Esophagus muscularis mucosa (tissue), 4 donors: Measurements from ENCODE around the gene GBF1. TPM values are rescaled to one million over a fixed set of nuclear protein-coding genes. Genes with fewer than 3 reads are reported as not detected.
"Not testable (repeated sequence)": the region's sequence is repeated elsewhere in the genome, so short reads cannot be mapped to it uniquely, and the experiment has no call there.

Experiments
- DNase-seq: peaks from one replicate; pipeline ENCODE4 v3.0.0-alpha.2; 2017; ENCODE audit errors: extremely low spot score
- H3K27ac ChIP-seq, 4 donors: fragments of 200-600 bp; sonication (generic); replicated peaks in 1 of 4; 1 replicate in 3 of 4; 2 replicates in 1 of 4; pipeline ENCODE4 v1.5.1; 2016 to 2019; ENCODE audit warnings: mild to moderate bottlenecking in 1 of 4
- H3K27me3 ChIP-seq, 4 donors: fragments of 200-600 bp; sonication (generic); one replicate each; pipeline versions ENCODE4 v1.5.1 to v1.6.0; 2016 to 2019
- H3K36me3 ChIP-seq, 4 donors: fragments of 200-600 bp; sonication (generic); one replicate each; pipeline ENCODE4 v1.5.1; 2016 to 2019
- H3K4me1 ChIP-seq, 4 donors: fragments of 200-600 bp; sonication (generic); one replicate each; pipeline ENCODE4 v1.5.1; 2016 to 2019
- H3K4me3 ChIP-seq, 4 donors: fragments of 200-600 bp; sonication (generic); 1 replicate in 2 of 4; 2 replicates in 2 of 4; pipeline ENCODE4 v1.5.1; 2016 to 2019; ENCODE audit warnings: mild to moderate bottlenecking in 4 of 4, moderate library complexity in 1 of 4
- H3K9me3 ChIP-seq, 4 donors: fragments of 200-600 bp; sonication (generic); 1 replicate in 3 of 4; 2 replicates in 1 of 4; pipeline ENCODE4 v1.5.1; 2016 to 2019
- EP300 ChIP-seq: sonication (generic); formaldehyde crosslinking; IDR thresholded peaks from one replicate; pipeline ENCODE4 v1.6.1; 2017; ENCODE audit warnings: antibody characterized with exemption
- POLR2A ChIP-seq: fragments of 450-650 bp; IDR thresholded peaks from one replicate; pipeline ENCODE4 v1.6.1; 2017; ENCODE audit warnings: antibody characterized with exemption, moderate library complexity, mild to moderate bottlenecking, low read depth
- POLR2AphosphoS5 ChIP-seq, 2 donors: sonication (generic); formaldehyde crosslinking; IDR thresholded peaks; one replicate each; pipeline ENCODE4 v1.6.1; 2017; ENCODE audit warnings: antibody characterized with exemption in 2 of 2
- WGBS: methylation state at CpG from one replicate; pipeline ENCODE4 v1.1.5; 2018; 5-methylcytosine and 5-hydroxymethylcytosine counted together
- intact Hi-C: fragments of 100-400 bp; cut with DNase I; formaldehyde crosslinking; loops from one replicate; pipeline ENCODE4 v1.15.1; 2023
- total RNA-seq, 4 donors: library from RNA; depleted of rRNA; stranded (reverse); fragments of >200 nt; gene quantifications; one replicate each; pipeline versions ENCODE4 v1.1.0 to v1.2.1, GENCODE V29; 2016
- TF ChIP-seq, protein P1 (sequence below), 3 experiments: fragments of 200-600 bp in 2 of 3; fragments of 450-650 bp in 1 of 3; sonication (generic) in 2 of 3; IDR thresholded peaks; one replicate each; pipeline ENCODE4 v1.5.1; 2017 to 2019; ENCODE audit warnings: antibody characterized with exemption in 3 of 3, mild to moderate bottlenecking in 2 of 3, moderate library complexity in 1 of 3

Gene GBF1
- total RNA-seq, 4 donors from 2014 or later = 33.1 to 52.4 (median 40.0) TPM

DNA sequence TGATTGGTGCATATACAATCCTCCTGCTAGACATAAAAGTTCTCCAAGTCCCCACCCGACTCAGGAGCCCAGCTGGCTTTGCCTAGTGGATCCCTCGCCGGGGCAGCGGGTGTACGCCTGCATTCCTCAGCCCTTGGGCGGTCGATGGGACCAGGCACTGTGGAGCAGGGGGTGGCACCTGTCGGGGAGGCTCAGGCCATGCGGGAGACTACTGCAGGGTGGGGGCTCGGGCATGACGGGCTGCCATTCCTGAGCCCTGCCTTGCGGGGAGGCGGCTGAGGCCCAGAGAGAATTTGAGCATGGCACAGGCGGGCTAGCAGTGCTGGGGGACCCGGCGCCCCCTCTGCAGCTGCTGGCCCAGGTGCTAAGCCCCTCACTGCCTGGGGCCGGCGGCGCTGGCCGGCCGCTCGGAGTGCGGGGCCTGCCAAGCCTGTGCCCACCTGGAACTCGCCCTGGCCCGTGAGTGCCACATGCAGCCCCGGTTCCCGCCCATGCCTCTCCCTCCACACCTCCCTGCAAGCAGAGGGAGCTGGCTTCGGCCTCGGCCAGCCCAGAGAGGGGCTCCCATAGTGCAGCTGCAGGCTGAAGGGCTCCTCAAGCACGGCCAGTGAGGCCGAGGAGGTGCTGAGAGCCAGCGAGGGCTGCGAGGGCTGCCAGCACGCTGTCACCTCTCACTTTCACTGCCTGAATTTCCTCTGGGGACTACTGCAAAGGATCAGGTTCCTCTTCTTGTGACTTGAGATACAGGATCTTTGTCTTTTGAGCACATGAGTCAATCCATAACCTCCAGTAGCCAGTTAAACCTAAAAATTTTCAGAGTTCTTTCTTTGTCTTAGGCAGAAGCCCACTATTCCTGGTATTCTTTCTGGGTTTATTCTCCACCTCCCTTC, 44.3 kb upstream of the GBF1 start:
- Histone ChIP-seq H3K4me1 (no peaks in the 10 kb centered on the region), H3K27me3 (peaks cover 0 to 7% (median 0%) of the 10 kb centered on the region in 4 donors), H3K36me3 (no peaks in the 10 kb centered on the region), H3K4me3 (no peak overlapping the region), H3K9me3 (peaks cover 0 to 9% (median 4%) of the 10 kb centered on the region in 4 donors), H3K27ac (no peak overlapping the region)
- 87% methylated on average over 14 of the region's 34 CpGs for WGBS
- intact Hi-C loops = no loop called here
- TF ChIP-seq POLR2A (no peak), EP300 (no peak), POLR2AphosphoS5 (IDR thresholded peaks at IDR 0.05) (no peak)
- TF ChIP-seq, protein P1, sequence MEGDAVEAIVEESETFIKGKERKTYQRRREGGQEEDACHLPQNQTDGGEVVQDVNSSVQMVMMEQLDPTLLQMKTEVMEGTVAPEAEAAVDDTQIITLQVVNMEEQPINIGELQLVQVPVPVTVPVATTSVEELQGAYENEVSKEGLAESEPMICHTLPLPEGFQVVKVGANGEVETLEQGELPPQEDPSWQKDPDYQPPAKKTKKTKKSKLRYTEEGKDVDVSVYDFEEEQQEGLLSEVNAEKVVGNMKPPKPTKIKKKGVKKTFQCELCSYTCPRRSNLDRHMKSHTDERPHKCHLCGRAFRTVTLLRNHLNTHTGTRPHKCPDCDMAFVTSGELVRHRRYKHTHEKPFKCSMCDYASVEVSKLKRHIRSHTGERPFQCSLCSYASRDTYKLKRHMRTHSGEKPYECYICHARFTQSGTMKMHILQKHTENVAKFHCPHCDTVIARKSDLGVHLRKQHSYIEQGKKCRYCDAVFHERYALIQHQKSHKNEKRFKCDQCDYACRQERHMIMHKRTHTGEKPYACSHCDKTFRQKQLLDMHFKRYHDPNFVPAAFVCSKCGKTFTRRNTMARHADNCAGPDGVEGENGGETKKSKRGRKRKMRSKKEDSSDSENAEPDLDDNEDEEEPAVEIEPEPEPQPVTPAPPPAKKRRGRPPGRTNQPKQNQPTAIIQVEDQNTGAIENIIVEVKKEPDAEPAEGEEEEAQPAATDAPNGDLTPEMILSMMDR (IDR thresholded peaks at IDR 0.05) = no peak
- no peak for DNase-seq

GRCh38 chr10:102202386-102202785, 42.9 kb upstream of the GBF1 start:
- no peak for DNase-seq
- H3K36me3 ChIP-seq = no peaks in the 10 kb centered on the region
- intact Hi-C loops = no loop called here
- peaks cover 0 to 7% (median 0%) of the 10 kb centered on the region in 4 donors for H3K27me3 ChIP-seq
- H3K4me1 ChIP-seq = no peaks in the 10 kb centered on the region
- H3K27ac ChIP-seq = no peak overlapping the region
- TF ChIP-seq EP300 (no peak), POLR2AphosphoS5 (IDR thresholded peaks at IDR 0.05) (no peak), POLR2A (no peak)
- TF ChIP-seq, protein P1 (IDR thresholded peaks at IDR 0.05) = no peak
- peaks cover 0 to 9% (median 4%) of the 10 kb centered on the region in 4 donors for H3K9me3 ChIP-seq
- WGBS = 82% methylated on average over 1 of the region's 1 CpG
- H3K4me3 ChIP-seq = no peak overlapping the region

DNA sequence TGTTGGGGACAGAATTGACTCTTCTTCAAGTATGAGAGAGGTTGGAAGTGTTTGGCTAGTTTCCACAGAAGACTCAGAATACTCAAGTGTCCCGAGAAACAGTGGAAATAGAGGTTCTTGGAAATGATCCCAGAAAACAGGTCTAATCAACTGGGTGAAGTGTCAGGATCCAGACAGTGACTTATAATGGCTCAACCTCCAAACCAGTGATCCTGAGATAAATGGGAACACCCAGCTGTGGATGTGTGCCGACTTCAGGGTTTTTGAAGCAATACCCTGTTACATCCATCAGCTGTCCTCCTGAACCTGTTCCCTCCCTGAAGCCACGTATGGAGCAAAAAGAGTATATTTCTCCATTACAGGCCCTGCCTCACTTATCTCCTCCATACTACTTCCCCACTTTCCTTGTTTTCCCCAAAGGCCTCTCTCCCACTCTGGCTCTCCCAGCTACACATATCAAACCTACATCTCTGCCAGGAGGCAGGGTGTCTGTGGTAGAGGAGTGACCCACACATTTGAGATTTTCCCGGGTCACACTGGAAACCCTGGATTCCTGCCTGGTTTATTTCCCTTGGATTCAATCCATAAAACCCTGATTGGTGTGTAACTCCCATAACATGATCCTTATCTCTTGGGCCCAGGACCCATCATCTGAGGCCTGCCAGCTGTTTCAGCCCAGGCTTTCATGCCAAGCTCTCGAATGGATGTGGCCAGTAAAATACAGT, 36.9 kb upstream of the GBF1 start:
- TF ChIP-seq POLR2A = no peak
- no peak for TF ChIP-seq POLR2AphosphoS5 (IDR thresholded peaks at IDR 0.05)
- TF ChIP-seq EP300 = no peak
- TF ChIP-seq, protein P1 (IDR thresholded peaks at IDR 0.05) = no peak
- intact Hi-C loops = no loop called here
- H3K27me3 ChIP-seq = no peaks in the 10 kb centered on the region
- no peak overlapping the region for H3K4me3 ChIP-seq
- no peak for DNase-seq
- 29% methylated on average over 5 of the region's 5 CpGs for WGBS
- H3K27ac ChIP-seq = no peak overlapping the region
- H3K4me1 ChIP-seq = peaks cover 0 to 11% (median 10%) of the 10 kb centered on the region in 4 donors
- H3K36me3 ChIP-seq = no peaks in the 10 kb centered on the region
- H3K9me3 ChIP-seq = peaks cover 0 to 9% (median 4%) of the 10 kb centered on the region in 4 donors

DNA sequence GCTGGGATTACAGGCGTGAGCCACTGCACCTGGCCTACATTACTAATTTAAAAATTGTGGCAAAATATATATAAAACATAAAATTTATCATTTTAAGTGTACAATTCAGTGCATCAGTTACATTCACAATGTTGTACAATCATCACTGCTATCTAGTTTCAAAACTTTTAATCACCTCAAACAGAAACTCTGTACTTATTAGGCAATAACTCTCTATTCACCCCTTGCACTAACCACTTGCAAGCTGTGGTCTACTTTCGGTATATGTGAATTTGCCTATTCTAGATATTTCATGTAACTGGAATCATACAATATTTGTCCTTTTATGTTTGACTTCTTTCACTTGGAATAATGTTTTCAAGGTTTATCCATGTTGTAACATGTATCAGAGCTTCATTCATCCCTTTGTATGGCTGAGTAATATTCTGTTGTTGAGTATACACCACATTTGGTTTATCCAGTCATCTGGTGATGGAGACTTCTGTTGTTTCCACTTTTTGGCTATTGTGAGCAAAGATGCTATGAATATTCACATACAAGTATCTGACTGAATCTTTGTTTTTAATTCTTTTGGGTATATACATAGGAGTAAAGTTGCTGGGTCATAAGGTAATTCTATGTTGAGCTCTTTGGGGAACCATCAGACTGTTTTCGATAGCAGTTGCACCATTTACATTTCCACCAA, 33.6 kb upstream of the GBF1 start:
- H3K27ac ChIP-seq = no peak overlapping the region
- no peaks in the 10 kb centered on the region for H3K36me3 ChIP-seq
- TF ChIP-seq EP300 (no peak), POLR2AphosphoS5 (IDR thresholded peaks at IDR 0.05) (no peak), POLR2A (no peak)
- TF ChIP-seq, protein P1 (IDR thresholded peaks at IDR 0.05) = no peak
- intact Hi-C loops = no loop called here
- WGBS = 90% methylated on average over 3 of the region's 3 CpGs
- H3K4me3 ChIP-seq = no peak overlapping the region
- H3K4me1 ChIP-seq = peaks cover 0 to 11% (median 10%) of the 10 kb centered on the region in 4 donors
- no peak for DNase-seq
- H3K9me3 ChIP-seq = no peaks in the 10 kb centered on the region
- no peaks in the 10 kb centered on the region for H3K27me3 ChIP-seq

GRCh38 chr10:102213599-102213998, 31.7 kb upstream of the GBF1 start:
- WGBS = 73% methylated on average over 4 of the region's 4 CpGs
- intact Hi-C loops, H3K9me3 ChIP-seq, H3K36me3 ChIP-seq, H3K27me3 ChIP-seq, H3K4me3 ChIP-seq, DNase-seq, H3K27ac ChIP-seq, H3K4me1 ChIP-seq: not testable (repeated sequence)
